ENCODE data around the gene BRCA2.

- TF ChIP-seq CTCF (conservative IDR thresholded peaks at IDR 0.05; ENCODE audit: low read depth, low read length) (no peak), EZH2 (IDR thresholded peaks at IDR 0.05; ENCODE audit: low read length, unreplicated experiment) (no peak)
Measured at GRCh38 chr13:32285633-32285965, 29.7 kb upstream of the BRCA2 start.

Data from PC-3 (cell line).